GM19452 (cell line): ENCODE data around the gene DENND1C.

Experiments used
- ATAC-seq: cut with Tn5 transposase; IDR thresholded peaks from one replicate; pipeline ENCODE4 v1.9.1; 2021; ENCODE audit not compliant: unreplicated experiment

DENND1C gene

DNA sequence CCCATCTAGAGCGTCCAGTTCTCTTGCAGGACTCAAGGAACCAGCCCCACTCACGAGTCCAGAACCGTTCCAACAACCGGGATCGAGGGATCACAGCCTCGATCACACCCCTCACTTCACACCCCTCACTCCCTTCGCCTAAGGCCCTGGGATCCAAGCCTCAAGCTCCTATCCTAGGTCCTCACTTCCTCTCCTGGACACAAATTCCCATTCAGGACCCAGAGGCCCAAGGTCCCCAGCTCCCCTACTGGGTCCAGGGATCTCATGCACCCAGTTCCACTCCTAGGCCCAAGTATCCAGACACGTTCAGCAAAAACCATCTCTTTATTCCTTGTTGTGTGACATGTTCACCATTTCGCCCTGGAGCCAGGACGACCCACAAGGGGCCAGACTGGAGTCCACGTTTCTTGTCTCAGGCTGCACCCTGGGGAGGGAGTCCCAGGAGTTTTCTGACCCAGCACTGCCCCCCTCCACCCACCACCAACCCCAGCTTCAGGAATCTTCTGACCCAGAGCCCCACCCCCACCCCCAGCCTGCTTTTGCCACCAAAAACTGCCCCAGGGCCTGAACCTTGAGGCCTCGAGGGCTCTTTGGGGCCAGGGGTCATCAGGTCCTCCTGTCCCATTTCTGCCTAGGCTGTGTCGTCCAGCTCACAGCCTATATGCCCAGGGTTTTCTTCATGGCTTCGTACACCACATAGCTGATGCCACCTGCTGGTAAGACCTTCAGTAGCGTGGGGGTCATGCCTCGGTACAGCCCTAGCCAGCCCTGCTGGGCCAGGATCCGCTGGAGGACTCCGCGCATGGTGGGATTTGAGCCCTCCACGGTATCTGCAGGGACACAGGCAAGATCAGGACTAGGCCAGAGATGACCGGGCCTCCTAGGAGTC lies 55.6 kb downstream of the DENND1C start:
- no peak for ATAC-seq

DNA sequence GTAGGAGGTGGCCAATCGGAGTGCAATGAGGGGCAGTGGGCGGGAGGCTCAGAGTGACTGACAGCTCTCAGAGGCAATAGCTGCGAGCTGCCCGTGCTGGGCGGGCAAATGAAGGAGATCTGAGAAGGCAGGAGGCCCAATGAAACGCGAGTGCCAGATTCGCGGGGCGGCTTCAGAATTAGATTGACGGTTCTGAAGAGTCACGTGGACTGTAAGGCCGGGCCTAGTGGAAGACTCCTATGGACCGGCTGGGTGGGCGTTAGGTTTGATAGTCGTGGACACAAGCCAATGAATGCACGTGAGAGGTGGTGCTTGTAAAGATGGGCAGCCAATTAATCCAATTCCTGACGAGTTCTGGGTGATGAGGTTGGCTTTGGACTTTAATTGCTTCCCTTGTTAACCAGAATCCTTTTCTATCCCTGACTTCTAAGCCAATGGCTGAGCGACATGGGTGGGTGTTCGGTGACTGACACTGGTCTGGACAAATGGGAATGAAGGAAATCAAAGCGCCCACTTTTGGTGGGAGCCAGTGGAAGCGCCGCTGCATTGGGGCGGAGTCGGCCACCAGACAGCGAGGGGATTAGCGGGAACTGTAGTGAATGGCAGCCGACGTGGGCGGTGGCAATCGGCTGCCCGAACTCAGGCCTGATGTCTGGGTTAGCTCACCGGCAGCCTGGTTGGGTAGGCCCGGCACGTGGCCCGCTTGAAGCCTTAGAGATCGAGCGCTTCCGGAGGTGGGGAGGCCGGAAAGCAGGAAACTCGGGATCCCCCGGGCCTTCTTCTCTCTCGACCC lies 56.5 kb downstream of the DENND1C start:
- peak; percentile 86 for ATAC-seq

DNA sequence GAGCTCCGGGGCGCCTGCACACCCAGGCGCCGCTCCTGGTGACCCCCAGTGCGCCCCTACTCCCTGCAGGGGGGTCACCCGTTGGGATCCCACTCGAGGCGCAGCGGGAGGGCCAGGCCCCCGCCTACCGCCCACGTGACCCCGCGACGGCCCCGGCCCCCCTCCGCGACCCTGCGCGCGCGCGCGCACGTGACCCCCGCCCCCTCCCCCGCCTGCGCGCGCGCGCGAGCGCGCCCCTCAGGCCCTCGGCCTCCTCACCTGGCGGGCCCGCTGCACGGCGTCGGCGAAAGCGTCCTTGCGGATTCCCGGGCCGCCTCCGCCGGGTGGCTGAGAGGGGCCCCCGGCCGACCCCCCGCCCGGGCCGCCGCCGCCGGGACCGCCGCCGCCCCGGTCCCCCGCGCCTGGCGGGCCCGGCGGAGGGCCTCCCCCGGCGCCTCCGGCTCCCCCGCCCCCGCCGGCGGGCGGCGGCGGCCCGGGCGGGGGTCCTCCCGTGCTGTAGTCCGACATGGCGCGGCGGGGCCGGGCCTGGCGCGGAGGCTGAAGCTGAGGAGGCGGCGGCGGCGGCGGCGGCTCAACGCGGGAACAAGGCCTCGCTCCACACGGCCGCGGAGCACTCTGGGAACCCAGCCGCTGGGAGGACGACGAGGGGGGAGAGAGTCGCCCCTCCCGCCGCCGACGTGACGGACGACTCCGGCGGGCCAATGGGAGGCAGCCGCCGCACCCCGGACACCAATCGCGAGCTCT lies 57.2 kb downstream of the DENND1C start, which contains the start of gene KHSRP:
Gene KHSRP (minus strand): TSS at position 617 of the 744 bp plus-strand sequence. CDS start 110 bp downstream, at position 507.
- no peak for ATAC-seq

DNA sequence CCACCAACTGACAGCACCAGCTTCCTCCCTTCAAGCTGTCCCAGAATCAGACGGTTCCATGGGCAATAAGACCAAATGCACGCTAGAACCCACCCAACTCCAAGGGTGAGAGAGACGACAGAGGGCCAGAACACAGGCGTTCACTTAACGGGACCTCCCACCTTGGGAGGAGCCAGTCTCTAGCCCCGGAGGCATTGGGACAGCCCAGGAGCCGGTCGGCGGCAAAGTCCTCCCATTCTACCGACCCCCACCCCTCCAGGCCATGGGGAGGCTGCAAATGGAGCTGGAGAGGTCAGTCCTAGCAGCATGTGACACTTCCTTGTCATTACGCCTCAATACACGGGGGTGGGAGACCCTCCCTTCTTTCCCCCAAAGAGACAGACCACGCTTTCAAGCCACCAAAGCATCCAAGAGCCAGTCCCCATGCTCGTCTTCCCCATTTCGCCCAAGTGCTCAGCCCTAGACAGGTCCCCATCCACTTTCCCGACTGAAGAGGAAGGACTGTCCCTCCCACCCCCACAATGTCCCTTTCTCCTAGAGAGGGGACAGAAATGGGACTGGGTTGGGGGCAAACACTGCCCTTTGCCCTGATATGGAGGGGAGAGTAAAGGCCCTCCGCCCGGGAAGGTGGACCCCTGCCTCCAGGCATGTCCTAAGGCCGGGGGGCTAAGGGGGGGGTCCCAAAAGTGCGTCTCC lies 57.9 kb downstream of the DENND1C start:
- ATAC-seq = no peak

DNA sequence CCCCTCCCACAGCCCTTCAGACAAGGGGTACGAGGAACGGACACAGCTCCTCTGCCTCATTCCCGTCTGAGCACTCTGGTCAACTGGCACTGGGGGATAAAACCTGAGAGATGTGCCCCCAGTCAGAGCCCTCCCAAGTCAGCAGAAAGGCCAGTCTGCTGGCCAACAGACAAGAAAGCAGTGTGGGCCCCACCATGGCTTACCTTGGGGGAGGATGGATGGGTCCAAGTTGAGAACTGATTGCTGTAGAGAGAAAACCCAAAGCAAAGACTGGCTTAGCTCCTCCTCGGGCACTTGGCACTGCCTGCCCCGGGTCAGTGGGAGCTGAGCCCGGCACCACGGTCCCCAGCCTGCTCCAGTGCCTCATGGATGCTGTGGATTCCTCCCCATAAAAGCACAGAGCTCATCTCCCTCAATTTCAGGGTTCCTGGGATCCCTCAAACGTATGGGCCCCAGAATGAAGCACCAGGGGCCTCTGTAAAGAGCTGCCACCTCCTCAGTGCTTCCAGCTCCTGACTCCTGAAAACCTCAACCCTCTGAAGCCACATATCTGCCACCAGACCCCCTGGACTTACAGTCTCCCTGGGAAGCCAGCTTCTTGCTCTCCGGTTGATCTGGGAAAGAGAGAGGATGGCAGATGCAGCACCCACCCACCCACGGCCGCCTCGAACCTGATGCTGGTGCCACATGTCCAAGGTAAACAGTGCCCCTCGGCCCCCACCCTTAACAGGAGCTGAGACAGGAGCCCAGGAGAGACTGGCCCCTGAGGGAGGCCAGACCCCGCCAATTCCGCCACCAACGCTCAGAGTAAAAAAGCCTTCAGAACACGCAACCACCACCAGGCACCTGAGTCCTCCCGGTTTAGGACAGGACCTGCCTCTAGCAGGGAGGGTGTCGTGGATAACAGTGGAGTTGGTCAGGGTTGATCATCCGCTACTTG lies 60.2 kb downstream of the DENND1C start:
- no peak for ATAC-seq

DNA sequence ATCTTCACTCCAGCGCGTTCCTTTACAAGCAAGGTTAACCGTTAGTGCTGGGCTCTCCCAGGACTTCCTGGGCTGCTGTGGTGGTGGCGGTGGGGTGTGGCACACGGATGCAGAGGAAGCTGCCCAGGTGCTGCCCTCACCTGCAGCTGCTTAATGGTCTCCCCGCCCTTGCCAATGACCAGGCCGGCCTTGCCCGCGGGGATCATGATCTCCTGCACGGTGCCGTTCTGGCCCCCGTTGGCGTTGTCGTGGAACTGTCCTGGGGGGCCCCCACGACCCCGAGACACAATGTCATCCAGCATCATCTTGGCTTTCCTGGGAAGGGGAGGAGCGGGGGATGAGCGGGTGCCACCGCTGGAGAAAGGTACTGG lies 63.0 kb downstream of the DENND1C start:
- ATAC-seq = no peak

DNA sequence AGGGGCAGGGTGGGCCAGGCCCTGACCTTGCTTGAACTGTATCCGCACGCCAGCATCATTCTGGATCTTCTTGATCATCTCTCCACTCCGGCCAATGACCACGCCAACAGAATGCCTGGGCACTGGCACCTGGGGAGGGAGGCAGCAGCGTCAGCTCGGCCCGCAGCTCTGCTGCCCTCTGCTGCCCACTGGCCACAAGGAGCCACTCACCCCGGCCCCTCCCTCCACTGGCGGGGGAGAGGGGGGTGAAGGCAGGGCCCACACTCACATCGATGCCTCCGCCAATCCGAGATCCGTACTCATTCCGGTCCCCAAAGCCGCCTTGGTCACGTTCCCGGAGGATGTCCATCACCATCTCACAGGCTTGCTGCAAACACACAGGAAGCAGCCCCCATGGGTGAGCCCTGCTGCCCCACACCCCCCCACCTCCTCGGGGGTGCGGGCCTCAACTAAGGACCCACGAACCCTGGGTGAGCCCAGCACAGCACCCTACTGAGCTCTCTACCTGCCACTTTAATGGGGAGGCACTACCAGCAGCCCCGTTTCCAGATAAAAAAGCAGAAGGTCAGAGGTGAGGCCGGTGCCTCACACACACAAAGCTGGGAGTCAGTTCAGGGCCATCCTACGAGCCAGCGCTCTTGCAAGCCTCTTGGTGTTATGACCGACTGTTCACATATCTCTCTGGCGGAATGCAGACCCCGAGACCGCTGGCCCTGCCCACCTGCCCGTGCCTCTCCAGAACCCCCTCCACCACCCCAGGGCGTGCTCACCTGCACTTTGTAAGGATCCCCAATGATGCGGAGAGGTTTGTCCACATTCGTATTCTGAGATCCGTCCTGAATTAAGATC lies 63.6 kb downstream of the DENND1C start:
- ATAC-seq = no peak
